NK-92 (cell line): ENCODE results near the gene TCOF1.

Experiments used
- DNase-seq: peaks from one replicate; lab custom pipeline; 2025; ENCODE audit not compliant: unreplicated experiment; lab: John Stamatoyannopoulos, UW

Gene TCOF1

GRCh38 chr5:150446088-150446487 is 88.6 kb downstream of the TCOF1 start:
- no peak for DNase-seq

GRCh38 chr5:150446583-150446982 is 89.1 kb downstream of the TCOF1 start:
- no peak for DNase-seq

- no peak for DNase-seq
Measured at GRCh38 chr5:150447188-150447587, 89.7 kb downstream of the TCOF1 start.

GRCh38 chr5:150448334-150448733 is 90.8 kb downstream of the TCOF1 start:
- DNase-seq, result no peak

GRCh38 chr5:150448952-150449516 is 91.5 kb downstream of the TCOF1 start:
- DNase-seq, result no peak
